ENCODE data around the gene SULT2B1. TPM values are rescaled to one million over a fixed set of nuclear protein-coding genes. Genes with fewer than 3 reads are reported as not detected.

Gene SULT2B1
- total RNA-seq, 1 donor from 2014 or later, result not detected

- DNase-seq (ENCODE audit: extremely low read depth, low read depth, low spot score), result no peak
Observed at GRCh38 chr19:48633148-48634035, 81.4 kb downstream of the SULT2B1 start.

GRCh38 chr19:48634036-48634342, 82.0 kb downstream of the SULT2B1 start:
- no peak for DNase-seq (ENCODE audit: extremely low read depth, low read depth, low spot score)

GRCh38 chr19:48634424-48635262, 82.7 kb downstream of the SULT2B1 start:
- no peak for DNase-seq (ENCODE audit: extremely low read depth, low read depth, low spot score)

- no peak for DNase-seq (ENCODE audit: extremely low read depth, low read depth, low spot score)
Observed at GRCh38 chr19:48635263-48635965, 83.4 kb downstream of the SULT2B1 start.

- DNase-seq (ENCODE audit: extremely low read depth, low read depth, low spot score), result no peak
Observed at GRCh38 chr19:48635966-48636858, 84.2 kb downstream of the SULT2B1 start.

- DNase-seq (ENCODE audit: extremely low read depth, low read depth, low spot score), result no peak
Observed at GRCh38 chr19:48636859-48637448, 85.0 kb downstream of the SULT2B1 start, which contains the start of gene DBP. DBP (minus strand) TSS chr19:48637379; CDS start chr19:48636994, 385 bp downstream.

- no peak for DNase-seq (ENCODE audit: extremely low read depth, low read depth, low spot score)
Observed at GRCh38 chr19:48637449-48637947, 85.5 kb downstream of the SULT2B1 start.

- no peak for DNase-seq (ENCODE audit: extremely low read depth, low read depth, low spot score)
Observed at GRCh38 chr19:48637948-48638830, 86.2 kb downstream of the SULT2B1 start.

GRCh38 chr19:48638831-48639381, 86.9 kb downstream of the SULT2B1 start:
- no peak for DNase-seq (ENCODE audit: extremely low read depth, low read depth, low spot score)

- no peak for DNase-seq (ENCODE audit: extremely low read depth, low read depth, low spot score)
Observed at GRCh38 chr19:48639483-48640375, 87.8 kb downstream of the SULT2B1 start.

- no peak for DNase-seq (ENCODE audit: extremely low read depth, low read depth, low spot score)
Observed at GRCh38 chr19:48641850-48642249, 89.9 kb downstream of the SULT2B1 start.

GRCh38 chr19:48642862-48643261, 90.9 kb downstream of the SULT2B1 start:
- no peak for DNase-seq (ENCODE audit: extremely low read depth, low read depth, low spot score)

GRCh38 chr19:48644355-48644754, 92.4 kb downstream of the SULT2B1 start:
- DNase-seq (ENCODE audit: extremely low read depth, low read depth, low spot score), result no peak

- DNase-seq (ENCODE audit: extremely low read depth, low read depth, low spot score), result no peak
Observed at GRCh38 chr19:48644839-48645619, 93.1 kb downstream of the SULT2B1 start.

GRCh38 chr19:48645620-48646000, 93.6 kb downstream of the SULT2B1 start:
- no peak for DNase-seq (ENCODE audit: extremely low read depth, low read depth, low spot score)

- no peak for DNase-seq (ENCODE audit: extremely low read depth, low read depth, low spot score)
Observed at GRCh38 chr19:48646001-48646721, 94.2 kb downstream of the SULT2B1 start, which contains the start of gene CA11. CA11 (minus strand) TSS chr19:48646187; CDS start chr19:48645632, 555 bp downstream.
